HepG2 (cell line): ENCODE measurements around the gene STIP1. TPM values are rescaled to one million over a fixed set of nuclear protein-coding genes. Genes with fewer than 3 reads are reported as not detected.

Source experiments
- ATAC-seq: fragments of 200-7000 bp; cut with Tn5 transposase; 3 replicates; pipeline ENCODE4 v1.9.1; 2020; ENCODE audit warnings: mild to moderate bottlenecking, moderate library complexity
- BruUV-seq: library from RNA; stranded (reverse); fragments of 400-500 nt; replicated peaks from 2 replicates; lab custom pipeline; 2021; lab: Mats Ljungman, UMichigan
- CTCF ChIA-PET: fragments of 300-600 bp; formaldehyde crosslinking; extraction: SDS; loops from one replicate; lab custom pipeline; 2021; ENCODE audit warnings: low total read pairs, inconsistent platforms, low intra/inter-chr PET ratio; lab: Yijun Ruan, JAX
- POLR2A ChIA-PET: fragments of 350-600 bp; sonication (Branson Sonifier 250); formaldehyde crosslinking; loops from one replicate; lab custom pipeline; 2020; ENCODE audit warnings: antibody characterized with exemption, inconsistent platforms; lab: Yijun Ruan, JAX
- DNase-seq: peaks from one replicate; pipeline ENCODE4 v3.0.0-alpha.2; 2015; ENCODE audit warnings: low spot score
- FAIRE-seq: peaks from 3 replicates; lab custom pipeline; 2011; peaks lifted over from hg19 to GRCh38; lab: Jason Lieb, UNC
- H2AFZ ChIP-seq: one replicate; pipeline ENCODE4 v1.6.1; 2011; ENCODE audit warnings: low read length, inconsistent platforms
- H3K27ac ChIP-seq: fragments of 300-600 bp; 3 replicates; pipeline ENCODE4 v1.8.0; 2011; ENCODE audit warnings: mixed run types, mild to moderate bottlenecking, mixed read lengths, low read length, inconsistent platforms; ENCODE audit not compliant: insufficient read depth; ENCODE audit errors: extremely low read length
- H3K27me3 ChIP-seq, 2 experiments: fragments of 200-600 bp in 1 of 2; 2 replicates in 1 of 2; 3 replicates in 1 of 2; pipeline versions ENCODE4 v1.6.0 to v1.8.0; 2011; ENCODE audit warnings: low read length in 2 of 2, mild to moderate bottlenecking in 2 of 2, moderate library complexity in 2 of 2, inconsistent platforms in 1 of 2; ENCODE audit not compliant: insufficient read depth in 2 of 2, control insufficient read depth in 1 of 2
- H3K36me3 ChIP-seq, 2 experiments: fragments of 200-600 bp in 1 of 2; replicated peaks in 1 of 2; 2 replicates in 1 of 2; 3 replicates in 1 of 2; pipeline versions ENCODE4 v1.5.1 to v1.8.0; 2011; ENCODE audit warnings: low read length in 2 of 2, inconsistent platforms in 1 of 2; ENCODE audit not compliant: insufficient read depth in 2 of 2, control insufficient read depth in 1 of 2
- H3K4me1 ChIP-seq: 2 replicates; pipeline ENCODE4 v1.5.1; 2012; ENCODE audit warnings: low read length, inconsistent platforms; ENCODE audit not compliant: insufficient read depth
- H3K4me2 ChIP-seq: 2 replicates; pipeline ENCODE4 v1.6.0; 2011; ENCODE audit warnings: low read depth, low read length, inconsistent platforms
- H3K4me3 ChIP-seq, 3 experiments: fragments of 200-600 bp in 1 of 3; sonication (generic), shearing (Covaris generic) in 1 of 3; replicated peaks in 1 of 3; 2 replicates each; pipeline ENCODE4 v1.5.1; 2011 to 2016; ENCODE audit warnings: low read length in 3 of 3, inconsistent platforms in 2 of 3, low read depth in 2 of 3, mild to moderate bottlenecking in 2 of 3, control low read depth in 1 of 3, mixed read lengths in 1 of 3; ENCODE audit not compliant: insufficient read depth in 1 of 3
- H3K79me2 ChIP-seq: one replicate; pipeline ENCODE4 v1.6.1; 2011; ENCODE audit warnings: low read length, inconsistent platforms; ENCODE audit not compliant: insufficient read depth
- H3K9ac ChIP-seq: 2 replicates; pipeline ENCODE4 v1.6.0; 2011; ENCODE audit warnings: mild to moderate bottlenecking, low read depth, low read length, inconsistent platforms; ENCODE audit not compliant: insufficient read depth
- H3K9me3 ChIP-seq: 2 replicates; pipeline ENCODE4 v1.5.1; 2012; ENCODE audit warnings: mild to moderate bottlenecking, low read length
- H4K20me1 ChIP-seq: 2 replicates; pipeline ENCODE4 v1.6.0; 2011; ENCODE audit warnings: inconsistent platforms, mild to moderate bottlenecking, low read length, moderate library complexity; ENCODE audit not compliant: insufficient read depth
- CREB1 ChIP-seq, 2 experiments: fragments of 450-650 bp in 1 of 2; IDR thresholded peaks; 2 replicates each; pipeline ENCODE4 v1.6.1; 2016 to 2017; ENCODE audit warnings: control low read depth in 1 of 2, mild to moderate bottlenecking in 1 of 2, missing compliant biosample characterization in 1 of 2, missing genetic modification characterization in 1 of 2
- NR2F6 ChIP-seq, 2 experiments: IDR thresholded peaks; 2 replicates each; pipeline ENCODE4 v1.6.1; 2016; ENCODE audit warnings: antibody characterized with exemption in 1 of 2, mild to moderate bottlenecking in 1 of 2
- STAT5B ChIP-seq: sonication (generic); formaldehyde crosslinking; IDR thresholded peaks from 2 replicates; pipeline ENCODE4 v1.4.0; 2020; ENCODE audit warnings: missing genetic modification reagents
- ZNF274 ChIP-seq: sonication (generic); formaldehyde crosslinking; IDR thresholded peaks from 2 replicates; pipeline ENCODE4 v1.5.1; 2020; ENCODE audit warnings: mild to moderate bottlenecking, missing genetic modification reagents
- ZNF598 ChIP-seq: sonication (generic); formaldehyde crosslinking; IDR thresholded peaks from 2 replicates; pipeline ENCODE4 v1.5.1; 2020; ENCODE audit warnings: mild to moderate bottlenecking, missing genetic modification reagents, borderline replicate concordance
- ZNF629 ChIP-seq: sonication (generic); formaldehyde crosslinking; conservative IDR thresholded peaks from 2 replicates; pipeline ENCODE4 v1.5.0; 2020; ENCODE audit warnings: missing genetic modification reagents
- ZNF7 ChIP-seq: IDR thresholded peaks from 2 replicates; pipeline ENCODE4 v1.6.1; 2016; ENCODE audit warnings: missing biosample characterization, missing genetic modification reagents
- ZNF709 ChIP-seq: sonication (generic); formaldehyde crosslinking; IDR thresholded peaks from 2 replicates; pipeline ENCODE4 v1.5.0; 2020; ENCODE audit warnings: mild to moderate bottlenecking, missing genetic modification reagents
- ZNF770 ChIP-seq: sonication (generic); formaldehyde crosslinking; IDR thresholded peaks from 2 replicates; pipeline ENCODE4 v1.5.0; 2020; ENCODE audit warnings: mild to moderate bottlenecking, missing genetic modification reagents
- ZNF788 ChIP-seq: sonication (generic); formaldehyde crosslinking; IDR thresholded peaks from 2 replicates; pipeline ENCODE4 v1.5.0; 2020; ENCODE audit warnings: mild to moderate bottlenecking, missing genetic modification reagents, borderline replicate concordance
- whole genome bisulfite sequencing: methylation state at CpG from one replicate; pipeline ENCODE4 v1.1.6; 2017; ENCODE audit warnings: low lambda C conversion rate; 5-methylcytosine and 5-hydroxymethylcytosine counted together
- in situ Hi-C: cut with HindIII; loops from 2 replicates; pipeline ENCODE4 v1.10.0; 2017; ENCODE audit warnings: low pct_unique_long_range_greater_than_20kb; ENCODE audit not compliant: extremely low pct_ligation_motif_present
- intact Hi-C: fragments of 100-400 bp; cut with micrococcal nuclease; formaldehyde crosslinking; loops from one replicate; pipeline ENCODE4 v1.10.0; 2022; ENCODE audit not compliant: unreplicated experiment
- polyA plus RNA-seq, 8 experiments: library from polyadenylated mRNA; depleted of rRNA in 3 of 8; stranded (reverse) in 7 of 8; unstranded in 1 of 8; fragments of >200 nt; fragmentation: Illumina TruSeq in 4 of 8; extraction: Trizol in 4 of 8; gene quantifications; 2 replicates each; pipeline versions ENCODE4 v1.2.1 to v1.2.3, GENCODE V29; 2011 to 2016; ENCODE audit warnings: low read depth in 4 of 8, missing spikeins in 1 of 8, mixed read lengths in 1 of 8; ENCODE audit not compliant: insufficient read depth in 1 of 8
- total RNA-seq, 5 experiments: library from RNA; depleted of rRNA; stranded (reverse); fragments of >200 nt; fragmentation: Illumina TruSeq; extraction: Trizol; gene quantifications; 2 replicates each; pipeline ENCODE4 v1.2.3, GENCODE V29; 2016; ENCODE audit warnings: low read depth in 1 of 5

The STIP1 gene
- total and polyA plus RNA-seq, 2 of the 13 experiments (the other 11 are each of a cell fraction or from before 2014, with no cell fraction given), result 81.1 to 217 TPM

DNA sequence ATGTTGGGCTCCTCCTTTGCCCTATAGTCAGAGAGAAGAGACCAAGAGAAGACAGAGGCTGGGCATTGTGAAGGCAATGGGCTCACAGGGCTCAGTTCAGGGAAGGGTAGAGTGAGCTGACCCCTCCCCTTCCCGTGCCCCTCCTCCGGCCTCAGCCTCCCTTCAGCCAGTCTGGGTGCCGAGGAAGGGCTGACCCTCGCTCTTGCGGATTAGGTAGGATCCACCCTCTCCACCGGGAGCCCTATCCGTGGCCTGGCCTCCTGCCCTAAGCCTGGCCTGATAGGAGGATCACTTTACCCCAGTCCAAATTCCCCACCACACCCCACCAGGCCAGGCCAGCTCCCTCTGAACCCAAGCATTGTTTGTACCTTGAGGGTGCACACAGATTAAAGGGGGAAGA is 62.6 kb downstream of the STIP1 start:
- ChIA-PET POLR2A (interaction anchor here (1.4 to 8.3 kb wide), 2 partner anchors 21 to 69 kb away, joined by 3 to 113 read pairs; partner anchors contain the start of genes PRDX5 and TRMT112), CTCF (no interaction called here)
- Histone ChIP-seq H3K9me3 (no peaks in the 10 kb centered on the region), H3K4me2 (peak overlapping the region; percentile 100), H3K4me1 (peaks cover 66% of the 10 kb centered on the region), H4K20me1 (no peaks in the 10 kb centered on the region), H3K27ac (no peak overlapping the region), H3K9ac (peak overlapping the region; percentile 81), H3K4me3 (peak overlapping the region; percentile 13 to 89 (median 84); a peak in 3 of 6 replicates), H3K27me3 (no peaks in the 10 kb centered on the region; a peak in 1 of 5 replicates), H2AFZ (no peak overlapping the region), H3K79me2 (peaks cover 20% of the 10 kb centered on the region), H3K36me3 (peaks cover 0 to 7% of the 10 kb centered on the region in 2 experiments; a peak in 2 of 5 replicates)
- in situ Hi-C loops, result no loop called here
- FAIRE-seq (no peak), DNase-seq (no peak), ATAC-seq (no peak)
- intact Hi-C loops, result loop anchor here (5.0 kb wide), 1 partner anchor 54 kb away; the partner anchor contains the start of gene CATSPERZ
- TF ChIP-seq ZNF274 (no peak), ZNF770 (0 out of 2 replicates have a peak, but pooled peaks have one; percentile 17), ZNF598 (CRISPR knock-in tag) (0 out of 2 replicates have a peak, but pooled peaks have one; percentile 46), ZNF7 (CRISPR knock-in tag) (no peak), ZNF788 (CRISPR knock-in tag) (peak; percentile 40; the same call in 1 of the 2 replicates), ZNF629 (peak; percentile 80), NR2F6 (IDR thresholded peaks at IDR 0.05) (peak; percentile 12; the same call in 1 of the 2 replicates), NR2F6 (CRISPR knock-in tag; IDR thresholded peaks at IDR 0.05) (no peak), STAT5B (CRISPR knock-in tag) (no peak), ZNF709 (no peak), CREB1 (IDR thresholded peaks at IDR 0.05) (no peak), CREB1 (CRISPR knock-in tag; IDR thresholded peaks at IDR 0.05) (no peak)
- BruUV-seq, result no TSS peak
- 0% methylated on average over 1 of the region's 7 CpGs for WGBS
